Adipose tissue (tissue), 3 donors: ENCODE results near the gene SLC9A2. TPM values are rescaled to one million over a fixed set of nuclear protein-coding genes. Genes with fewer than 3 reads are reported as not detected.

Experiments
- H3K27ac ChIP-seq: one replicate; pipeline ENCODE4 v1.5.1; 2013; ENCODE audit warnings: low read depth, low read length
- WGBS, 3 donors: extraction: QIAGEN DNeasy Blood & Tissue Kit; methylation state at CpG; one replicate each; pipeline ENCODE4 v1.1.7; 2013; 5-methylcytosine and 5-hydroxymethylcytosine counted together
- polyA plus RNA-seq, 3 donors: library from polyadenylated mRNA; stranded (reverse); fragments of 200-250 nt; gene quantifications; one replicate each; pipeline ENCODE4 v1.2.3, GENCODE V29; 2013
- donor health status: healthy with polysubstance abuse.
- donor health status: Bipolar disorder and iron deficiency.
- donor health status: healthy.

SLC9A2 gene
- polyA plus RNA-seq, 3 donors: 0.11 to 0.59 TPM; not detected in 1

- WGBS, 3 donors: 35 to 67% (median 43%) methylated on average over 5 of the region's 5 CpGs
- no peak overlapping the region for H3K27ac ChIP-seq
Observed at GRCh38 chr2:102662833-102663232, 43.5 kb downstream of the SLC9A2 start.

- H3K27ac ChIP-seq: no peak overlapping the region
- 26 to 88% (median 62%) methylated on average over 3 of the region's 3 CpGs for WGBS, 3 donors
Observed at GRCh38 chr2:102663381-102663780, 44.0 kb downstream of the SLC9A2 start.

GRCh38 chr2:102664471-102664909, 45.1 kb downstream of the SLC9A2 start:
- H3K27ac ChIP-seq: no peak overlapping the region
- 69 to 78% (median 70%) methylated on average over 2 of the region's 2 CpGs for WGBS, 3 donors

- H3K27ac ChIP-seq: no peak overlapping the region
- WGBS, 3 donors: 76 to 87% (median 86%) methylated on average over 2 of the region's 2 CpGs
Observed at GRCh38 chr2:102667072-102667471, 47.7 kb downstream of the SLC9A2 start.

- H3K27ac ChIP-seq: no peak overlapping the region
- WGBS, 3 donors: 79 to 88% (median 83%) methylated on average over 4 of the region's 4 CpGs
Observed at GRCh38 chr2:102668171-102668570, 48.8 kb downstream of the SLC9A2 start.

- 50 to 92% (median 88%) methylated on average over 1 of the region's 1 CpG for WGBS, 3 donors
Observed at GRCh38 chr2:102669401-102669800, 50.0 kb downstream of the SLC9A2 start.

GRCh38 chr2:102672107-102672776, 52.9 kb downstream of the SLC9A2 start:
- no peak overlapping the region for H3K27ac ChIP-seq
- 36 to 69% (median 54%) methylated on average over 4 of the region's 4 CpGs for WGBS, 3 donors

More at GRCh38 chr2:102669401-102669800, 50.0 kb downstream of the SLC9A2 start:
- no peak overlapping the region for H3K27ac ChIP-seq

- WGBS, 3 donors: 84 to 89% (median 89%) methylated on average over 2 of the region's 2 CpGs
- H3K27ac ChIP-seq: no peak overlapping the region
Observed at GRCh38 chr2:102674370-102674769, 55.0 kb downstream of the SLC9A2 start.

- no peak overlapping the region for H3K27ac ChIP-seq
- WGBS, 3 donors: 76 to 87% (median 85%) methylated on average over 4 of the region's 4 CpGs
Observed at GRCh38 chr2:102674836-102675235, 55.5 kb downstream of the SLC9A2 start.

GRCh38 chr2:102677244-102678215, 58.2 kb downstream of the SLC9A2 start:
- WGBS, 3 donors: 79 to 83% (median 81%) methylated on average over 4 of the region's 4 CpGs

GRCh38 chr2:102678442-102678841, 59.1 kb downstream of the SLC9A2 start:
- 74 to 89% (median 89%) methylated on average over 5 of the region's 5 CpGs for WGBS, 3 donors
- no peak overlapping the region for H3K27ac ChIP-seq

More at GRCh38 chr2:102677244-102678215, 58.2 kb downstream of the SLC9A2 start:
- H3K27ac ChIP-seq: no peak overlapping the region

- no peak overlapping the region for H3K27ac ChIP-seq
- 58 to 76% (median 64%) methylated on average over 11 of the region's 11 CpGs for WGBS, 3 donors
Observed at GRCh38 chr2:102686479-102687439, 67.4 kb downstream of the SLC9A2 start.

- WGBS, 3 donors: 52 to 78% (median 56%) methylated on average over 5 of the region's 5 CpGs
- no peak overlapping the region for H3K27ac ChIP-seq
Observed at GRCh38 chr2:102690012-102690411, 70.7 kb downstream of the SLC9A2 start.

GRCh38 chr2:102696463-102696862, 77.1 kb downstream of the SLC9A2 start:
- 84 to 89% (median 86%) methylated on average over 2 of the region's 2 CpGs for WGBS, 3 donors
- H3K27ac ChIP-seq: no peak overlapping the region

- 83 to 86% (median 84%) methylated on average over 6 of the region's 6 CpGs for WGBS, 3 donors
- no peak overlapping the region for H3K27ac ChIP-seq
Observed at GRCh38 chr2:102698369-102699111, 79.2 kb downstream of the SLC9A2 start.

GRCh38 chr2:102703305-102703704, 84.0 kb downstream of the SLC9A2 start:
- no peak overlapping the region for H3K27ac ChIP-seq
- WGBS, 3 donors: 73 to 90% (median 78%) methylated on average over 2 of the region's 2 CpGs

- no peak overlapping the region for H3K27ac ChIP-seq
Observed at GRCh38 chr2:102703748-102704147, 84.4 kb downstream of the SLC9A2 start.

GRCh38 chr2:102704531-102704930, 85.2 kb downstream of the SLC9A2 start:
- no peak overlapping the region for H3K27ac ChIP-seq
- 33 to 60% (median 55%) methylated on average over 12 of the region's 12 CpGs for WGBS, 3 donors
